ENCODE measurements around the gene NFATC1.

The NFATC1 gene

DNA sequence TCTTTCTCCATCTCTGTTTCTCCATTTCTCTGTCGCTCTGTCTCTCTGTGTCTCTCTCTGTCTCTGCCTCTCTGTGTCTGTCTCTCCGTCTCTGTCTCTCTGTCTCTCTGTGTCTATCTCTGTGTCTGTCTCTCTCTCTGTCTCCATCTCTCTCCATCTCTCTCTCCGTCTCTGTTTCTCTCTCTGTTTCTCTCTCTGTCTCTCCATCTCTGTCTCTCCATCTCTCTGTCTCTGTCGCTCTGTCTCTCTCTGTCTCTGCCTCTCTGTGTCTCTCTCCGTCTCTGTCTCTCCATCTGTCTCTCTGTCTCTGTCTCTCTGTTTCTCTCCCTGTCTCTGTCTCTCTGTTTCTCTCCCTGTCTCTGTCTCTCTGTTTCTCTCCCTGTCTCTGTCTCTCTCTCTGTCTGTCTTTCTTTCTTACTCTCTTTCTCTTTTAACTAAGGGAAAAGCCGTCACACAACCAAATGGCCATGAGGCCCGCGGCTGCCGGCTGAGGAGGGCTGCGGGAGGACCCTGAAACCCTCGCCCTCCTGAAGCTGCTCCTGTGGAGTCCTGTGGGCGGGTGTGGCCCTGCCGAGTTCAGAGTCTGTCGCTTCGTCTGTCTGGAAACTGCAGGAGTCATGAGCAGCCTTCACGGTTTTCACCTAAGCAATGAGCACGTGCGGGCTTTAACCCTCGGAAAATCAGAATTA lies 29.3 kb downstream of the NFATC1 start:
- DNase-seq = peak; percentile 49

DNA sequence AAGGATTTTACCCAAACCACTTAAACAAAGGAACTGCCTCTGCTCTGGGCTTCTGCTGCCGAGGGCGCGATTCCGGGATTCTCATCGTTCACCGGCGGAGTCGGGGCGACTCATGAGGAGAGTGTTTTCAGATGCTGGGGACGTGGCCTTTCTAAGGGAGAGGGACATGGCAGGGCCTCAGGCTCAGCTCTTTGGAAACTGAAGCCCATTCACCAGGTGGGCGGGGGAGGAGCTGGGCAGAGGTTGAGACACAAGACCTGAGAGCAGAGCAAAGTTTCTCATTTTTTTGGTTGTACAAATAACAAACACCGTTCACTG lies 29.8 kb downstream of the NFATC1 start:
- peak; percentile 49 for DNase-seq

DNA sequence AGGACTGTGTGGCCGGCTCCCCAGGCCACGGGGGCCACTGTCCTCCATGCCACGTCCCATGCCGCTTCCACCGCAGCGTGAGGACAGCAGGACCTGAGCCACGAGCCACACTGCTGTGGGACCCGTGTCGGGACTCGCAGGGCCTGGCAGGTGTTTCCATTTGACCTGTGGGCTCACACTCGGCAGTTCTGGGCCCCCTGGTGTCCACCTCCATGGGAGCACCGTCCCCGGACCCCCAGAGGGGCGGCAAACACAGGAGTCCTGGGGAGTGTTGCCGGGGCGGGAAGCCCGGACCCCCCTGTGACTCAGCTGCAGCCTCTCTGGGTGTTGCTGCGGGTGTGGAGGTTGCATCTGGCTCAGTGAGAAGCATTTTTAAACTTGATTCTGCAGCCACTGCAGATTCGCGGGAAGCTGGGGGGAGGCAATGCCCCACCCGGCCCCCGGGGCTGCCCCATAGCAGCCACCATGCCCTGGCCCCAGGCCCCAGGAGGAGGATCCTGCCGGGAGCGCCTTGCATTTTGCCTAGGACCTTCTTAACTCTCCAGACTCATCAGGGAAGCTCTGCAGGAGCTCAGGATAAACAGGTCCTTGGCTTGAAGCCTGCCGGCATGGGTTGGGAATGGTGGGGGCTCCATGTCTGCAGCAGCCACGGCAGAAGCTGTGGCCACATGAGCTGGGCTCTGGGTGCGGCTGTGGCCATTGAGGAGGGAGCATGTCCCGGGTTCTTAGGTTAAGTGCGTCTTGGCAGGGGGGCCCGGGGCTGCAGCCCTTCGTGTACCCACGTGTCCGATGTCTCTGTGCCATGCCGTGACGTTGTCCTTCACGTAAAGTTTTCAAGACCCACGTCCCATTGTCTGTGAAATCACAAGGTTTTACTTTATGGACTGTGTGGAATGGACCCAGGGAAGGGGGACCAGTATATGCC lies 30.9 kb downstream of the NFATC1 start:
- no peak for DNase-seq

DNA sequence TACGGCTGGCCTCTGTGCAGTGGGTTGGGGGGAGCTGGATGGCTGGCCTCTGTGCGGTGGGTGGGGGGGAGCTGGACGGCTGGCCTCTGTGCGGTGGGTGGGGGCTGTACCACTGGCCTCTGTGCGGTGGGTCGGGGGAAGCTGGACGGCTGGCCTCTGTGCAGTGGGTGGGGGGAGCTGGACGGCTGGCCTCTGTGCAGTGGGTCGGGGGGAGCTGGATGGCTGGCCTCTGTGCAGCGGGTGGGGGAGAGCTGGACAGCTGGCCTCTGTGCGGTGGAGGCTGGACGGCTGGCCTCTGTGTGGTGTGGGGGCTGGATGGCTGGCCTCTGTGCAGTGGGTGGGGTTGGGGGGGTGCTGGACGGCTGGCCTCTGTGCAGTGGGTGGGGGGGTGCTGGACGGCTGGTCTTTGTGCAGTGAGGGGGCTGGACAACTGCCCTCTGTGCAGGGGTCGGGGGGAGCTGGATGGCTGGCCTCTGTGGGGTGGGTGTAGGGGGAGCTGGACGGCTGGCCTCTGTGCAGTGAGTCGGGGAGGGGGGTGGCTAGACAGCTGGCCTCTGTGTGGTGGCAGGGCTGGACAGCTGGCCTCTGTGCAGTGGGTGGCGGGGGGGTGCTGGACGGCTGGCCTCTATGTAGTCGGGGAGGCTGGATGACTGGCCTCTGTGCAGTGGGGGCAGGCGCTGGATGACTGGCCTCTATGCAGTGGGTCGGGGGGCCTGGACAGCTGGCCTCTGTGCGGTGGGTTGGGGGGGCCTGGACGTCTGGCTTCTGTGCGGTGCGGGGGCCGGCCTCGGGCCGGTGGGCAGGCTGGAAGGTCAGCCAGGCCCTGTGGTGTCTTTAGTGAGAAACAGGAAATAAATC lies 31.9 kb downstream of the NFATC1 start:
- no peak for DNase-seq

DNA sequence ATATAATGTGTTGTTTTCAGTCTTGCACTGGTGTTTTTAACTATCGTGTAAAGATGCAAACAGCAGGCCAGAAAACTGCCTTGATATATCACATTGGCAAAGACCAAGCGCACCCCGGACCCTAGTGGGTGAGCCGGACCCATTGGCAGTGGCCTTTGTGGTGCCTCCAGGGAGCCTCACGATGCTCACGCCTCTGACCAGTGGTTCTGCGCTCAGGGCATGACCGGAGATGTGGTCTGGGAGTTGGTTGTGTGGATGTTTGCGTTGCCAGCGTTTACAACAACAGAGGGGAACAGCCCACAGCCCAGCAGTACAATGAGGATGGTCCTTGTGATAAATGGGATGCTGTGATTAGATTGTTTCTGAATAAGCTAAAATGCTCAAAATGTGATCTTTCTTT lies 32.6 kb downstream of the NFATC1 start:
- no peak for DNase-seq

DNA sequence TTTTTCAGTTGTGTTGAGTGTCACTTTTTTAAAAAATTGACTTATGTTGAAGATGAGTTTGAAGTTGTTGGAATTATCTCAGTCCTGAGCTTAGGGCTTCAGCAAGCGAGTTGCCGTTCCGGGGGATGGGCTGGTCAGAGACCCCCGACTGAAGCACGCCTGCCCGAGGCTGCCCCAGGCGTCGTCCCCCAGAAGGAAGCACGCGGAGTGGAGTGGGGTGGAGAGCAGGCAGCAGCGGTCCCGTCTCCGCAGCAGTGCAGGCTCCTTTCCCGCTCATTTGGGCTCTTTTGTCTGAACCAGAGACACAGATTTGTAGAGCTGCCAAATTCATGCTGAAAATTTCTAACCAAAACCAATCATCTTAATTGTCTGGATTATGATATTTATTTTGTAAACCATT lies 33.7 kb downstream of the NFATC1 start:
- no peak for DNase-seq

DNA sequence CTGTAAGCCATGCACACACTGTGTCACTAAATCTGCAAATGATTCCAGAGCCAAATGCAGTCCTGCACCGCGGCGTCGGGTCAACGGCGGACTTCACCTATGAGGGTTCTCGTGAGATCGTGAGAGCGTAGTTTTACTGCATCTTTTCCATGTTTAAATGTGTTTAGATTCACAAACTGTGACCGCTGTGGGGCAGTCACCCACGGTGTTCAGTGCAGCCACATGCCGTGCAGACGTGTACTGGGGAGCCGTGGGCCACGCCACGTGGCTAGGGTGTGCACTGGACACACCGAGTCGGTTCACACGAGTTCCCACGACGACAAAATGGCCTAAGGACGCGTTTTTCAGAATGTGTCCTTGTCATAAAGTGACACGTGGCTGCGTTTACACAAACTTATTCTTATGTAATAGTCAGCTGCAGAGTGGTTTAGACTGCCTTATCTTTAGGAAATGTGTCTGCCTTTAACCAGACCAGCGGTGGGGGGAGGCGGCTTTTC lies 34.1 kb downstream of the NFATC1 start:
- DNase-seq = no peak

DNA sequence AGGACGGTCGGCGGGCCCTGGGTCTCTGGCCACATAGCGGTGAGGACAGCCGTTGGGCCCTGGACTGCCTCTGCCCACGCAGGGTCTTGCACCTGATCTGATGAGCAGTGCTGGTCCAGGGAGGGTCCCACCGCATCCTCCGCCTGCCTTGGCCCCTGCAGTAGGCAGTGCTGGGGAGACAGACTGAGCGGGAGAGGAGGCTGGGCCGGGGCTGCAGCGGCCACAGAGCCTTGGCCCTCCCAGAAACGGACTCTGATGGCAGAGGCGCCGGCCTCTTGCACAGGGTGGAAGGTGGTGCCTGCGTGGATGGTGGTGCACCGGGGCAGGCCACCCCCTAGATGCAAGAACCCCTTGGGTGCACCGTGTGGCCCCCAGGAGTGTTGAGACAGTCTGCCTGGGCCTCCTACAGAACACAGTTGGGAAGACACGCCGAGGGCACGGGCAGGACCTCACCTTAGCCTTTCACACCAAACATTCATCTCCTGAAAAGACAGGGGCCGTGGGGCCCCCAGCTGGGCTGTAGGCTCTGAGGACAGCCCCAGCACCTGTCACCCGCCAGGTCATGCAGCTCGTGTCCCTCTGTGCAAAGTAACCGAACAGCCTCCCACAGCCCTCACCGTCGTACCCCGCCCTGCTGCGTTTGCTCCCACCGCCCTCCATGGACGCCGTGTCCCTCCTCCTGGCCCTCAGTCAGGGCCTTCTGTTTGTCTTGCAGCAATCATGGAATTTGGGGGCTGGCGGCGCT lies 36.8 kb downstream of the NFATC1 start:
- DNase-seq = no peak

DNA sequence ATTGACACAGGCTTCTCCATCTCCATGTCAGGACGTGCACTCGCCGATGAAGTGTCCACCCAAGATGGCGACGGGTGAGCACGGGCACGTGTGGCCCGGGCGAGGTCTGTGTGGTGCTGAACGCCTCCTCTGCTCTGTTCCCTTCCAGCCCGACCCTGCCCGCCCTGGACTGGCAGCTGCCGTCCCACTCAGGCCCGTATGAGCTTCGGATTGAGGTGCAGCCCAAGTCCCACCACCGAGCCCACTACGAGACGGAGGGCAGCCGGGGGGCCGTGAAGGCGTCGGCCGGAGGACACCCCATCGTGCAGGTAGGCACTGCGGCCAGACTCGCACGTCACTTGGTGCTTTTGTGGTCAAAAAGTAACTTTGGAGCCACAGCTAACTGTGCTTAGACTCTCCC lies 37.7 kb downstream of the NFATC1 start:
- DNase-seq = no peak

DNA sequence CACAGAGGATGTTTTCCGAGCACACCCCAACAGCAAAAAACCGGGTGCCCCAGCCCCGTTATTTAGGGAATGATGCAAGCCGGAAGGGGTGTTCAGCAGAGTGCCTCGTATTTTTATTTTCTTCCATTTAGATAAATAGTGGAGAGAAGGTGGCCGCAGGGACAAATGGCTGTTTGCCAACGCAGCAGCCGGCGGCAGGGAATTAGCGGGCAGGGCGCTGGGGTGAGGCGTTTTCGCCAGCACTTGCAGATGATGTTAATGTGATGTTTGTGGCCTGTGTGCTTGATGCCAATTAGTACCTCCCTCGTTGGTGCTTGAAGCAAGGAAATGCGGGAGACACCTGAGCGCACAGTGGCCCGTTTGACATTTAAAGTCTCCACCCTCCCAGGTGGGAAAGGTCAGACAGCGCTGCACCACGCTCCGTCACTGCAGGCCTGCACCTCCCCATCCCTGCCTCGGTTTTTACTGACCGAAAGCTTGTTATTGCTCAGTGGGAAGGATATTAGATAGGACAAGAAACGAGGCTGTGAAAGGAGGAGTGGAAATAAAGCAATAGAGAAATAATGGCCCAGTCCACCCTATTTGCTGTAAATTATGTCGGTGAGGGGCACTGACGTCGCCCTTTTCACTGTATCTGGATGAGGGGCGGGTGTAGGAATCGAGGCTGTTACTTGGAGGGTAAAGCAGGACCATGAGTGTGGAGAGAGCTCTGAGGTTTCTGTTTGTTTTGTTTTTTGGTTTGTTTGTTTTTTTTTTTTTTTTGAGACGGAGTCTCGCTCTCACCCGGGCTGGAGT lies 39.1 kb downstream of the NFATC1 start:
- DNase-seq = no peak

DNA sequence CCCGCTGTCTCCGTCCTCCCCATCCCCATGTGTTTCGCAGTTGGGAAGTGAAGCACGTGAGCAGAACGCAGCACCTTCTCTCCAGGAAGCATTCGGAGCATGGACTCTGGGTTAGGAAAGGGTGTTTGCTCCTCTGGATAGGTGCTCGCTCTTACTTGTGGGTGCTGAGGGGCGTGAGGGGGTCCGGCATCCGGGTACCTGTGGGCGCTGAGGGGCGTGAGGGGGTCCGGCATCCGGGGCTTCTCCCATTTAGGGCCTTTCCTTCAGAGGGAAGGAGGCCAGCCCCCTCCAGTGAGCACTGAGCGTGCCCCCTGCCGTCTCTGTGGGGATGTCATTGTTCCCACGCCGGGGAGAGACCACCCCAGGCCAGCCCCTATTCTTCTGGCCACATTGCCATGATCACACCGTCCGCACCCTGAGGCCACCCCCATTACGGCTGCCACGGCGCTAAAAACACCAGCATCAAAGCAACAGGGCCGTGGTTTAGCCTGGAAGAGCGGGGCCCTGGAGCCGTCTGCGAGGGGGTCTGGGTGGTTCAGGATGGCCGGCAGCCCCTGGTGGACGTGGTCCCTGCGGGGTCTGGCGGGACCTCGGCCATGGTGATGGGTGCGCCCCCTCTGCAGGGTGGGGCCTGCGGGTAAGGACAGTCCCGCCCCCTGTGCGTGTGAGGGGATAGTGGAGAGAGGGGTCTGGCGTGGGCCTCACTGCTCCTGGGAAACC lies 41.0 kb downstream of the NFATC1 start:
- DNase-seq = no peak

DNA sequence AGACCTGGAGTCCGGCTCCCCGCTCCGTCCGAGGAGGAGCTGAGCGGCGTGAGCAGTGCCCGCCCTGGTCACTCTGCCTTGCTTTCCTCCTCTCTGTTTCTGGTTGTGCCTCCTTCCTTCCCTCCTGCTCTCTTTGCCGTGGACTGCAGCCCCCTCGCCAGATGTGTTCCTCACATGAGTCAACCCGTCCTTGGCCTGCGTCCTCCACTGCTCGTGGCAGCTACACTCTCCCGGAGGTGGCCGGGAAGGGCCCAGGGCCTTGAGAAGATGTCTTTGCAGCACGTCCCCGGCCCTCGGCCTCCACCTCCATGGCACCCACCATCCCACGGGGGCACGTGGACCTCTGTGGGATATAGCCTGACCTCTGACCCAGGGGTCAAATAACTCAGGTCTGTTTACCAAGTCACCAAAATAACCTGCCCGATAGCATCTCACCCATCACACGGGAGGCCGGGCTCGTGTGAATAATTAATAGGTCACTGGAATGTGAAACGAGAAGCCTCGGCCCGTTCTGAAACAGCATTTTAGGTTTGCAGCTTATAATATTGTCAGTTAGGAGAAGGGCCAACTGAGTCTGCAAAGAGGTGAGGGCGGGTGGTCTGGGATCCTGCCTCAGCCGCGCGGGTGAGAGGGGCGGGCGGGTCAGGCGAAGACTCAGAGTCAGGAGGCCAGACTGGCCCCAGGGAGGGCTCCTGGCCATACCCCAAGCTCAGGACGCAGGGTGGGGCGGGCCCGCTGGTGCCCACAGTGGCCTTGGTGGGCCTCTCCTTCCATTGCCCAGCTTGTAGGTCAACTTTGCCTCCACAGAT lies 42.6 kb downstream of the NFATC1 start:
- DNase-seq = no peak

DNA sequence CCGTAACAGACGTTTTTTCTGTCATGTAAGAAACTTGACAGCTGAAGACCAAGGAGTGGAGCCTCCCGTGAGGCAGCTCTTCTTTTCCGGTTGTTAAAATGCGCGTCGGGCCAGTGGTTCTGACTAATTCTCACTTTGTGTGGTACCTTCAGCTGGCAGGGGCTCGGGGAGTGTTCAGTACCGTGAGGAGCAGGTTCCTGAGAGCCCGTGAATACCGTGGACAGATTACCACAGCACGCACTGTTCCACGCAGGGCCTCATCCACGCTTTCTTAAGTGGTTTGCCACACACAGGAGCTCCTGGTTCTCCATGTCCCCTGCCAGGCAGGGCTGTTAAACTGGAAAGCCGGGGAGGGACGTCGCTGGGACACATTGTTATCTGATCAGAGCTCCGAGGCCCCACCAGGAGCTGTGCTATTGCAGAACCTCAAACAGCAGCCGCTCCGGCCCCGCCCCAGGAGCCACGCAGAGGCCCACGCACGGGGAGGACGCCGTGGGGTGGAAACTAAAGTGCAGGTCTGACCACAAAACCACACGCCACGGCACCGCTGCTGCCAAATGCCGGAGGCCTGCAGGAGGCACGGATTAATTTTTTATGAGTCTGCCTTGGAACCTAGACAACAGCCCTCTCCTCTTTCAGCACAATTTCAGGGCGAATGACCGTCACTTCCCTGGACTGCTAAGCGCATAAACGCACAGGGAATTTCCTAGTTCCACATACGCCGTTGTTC lies 43.3 kb downstream of the NFATC1 start:
- no peak for DNase-seq

DNA sequence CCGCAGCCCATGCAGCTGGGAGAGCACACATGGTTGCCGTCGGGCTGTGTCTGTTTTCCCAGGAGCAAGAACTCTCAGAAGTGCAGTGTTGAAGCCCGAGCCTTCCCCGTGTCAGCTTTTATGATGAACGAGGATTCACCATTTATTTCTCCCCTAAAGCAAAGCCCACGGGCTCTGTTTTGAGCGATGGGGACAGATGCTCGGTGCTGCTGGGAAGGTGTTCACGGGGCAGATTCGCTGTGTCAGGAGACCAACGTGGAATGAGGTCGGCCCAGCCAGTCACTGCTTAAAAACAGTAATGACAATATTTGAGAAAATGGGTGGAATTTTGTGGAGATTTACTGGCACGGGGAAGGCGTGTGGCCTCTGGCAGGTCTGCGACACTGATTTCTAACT lies 43.9 kb downstream of the NFATC1 start:
- DNase-seq = no peak

DNA sequence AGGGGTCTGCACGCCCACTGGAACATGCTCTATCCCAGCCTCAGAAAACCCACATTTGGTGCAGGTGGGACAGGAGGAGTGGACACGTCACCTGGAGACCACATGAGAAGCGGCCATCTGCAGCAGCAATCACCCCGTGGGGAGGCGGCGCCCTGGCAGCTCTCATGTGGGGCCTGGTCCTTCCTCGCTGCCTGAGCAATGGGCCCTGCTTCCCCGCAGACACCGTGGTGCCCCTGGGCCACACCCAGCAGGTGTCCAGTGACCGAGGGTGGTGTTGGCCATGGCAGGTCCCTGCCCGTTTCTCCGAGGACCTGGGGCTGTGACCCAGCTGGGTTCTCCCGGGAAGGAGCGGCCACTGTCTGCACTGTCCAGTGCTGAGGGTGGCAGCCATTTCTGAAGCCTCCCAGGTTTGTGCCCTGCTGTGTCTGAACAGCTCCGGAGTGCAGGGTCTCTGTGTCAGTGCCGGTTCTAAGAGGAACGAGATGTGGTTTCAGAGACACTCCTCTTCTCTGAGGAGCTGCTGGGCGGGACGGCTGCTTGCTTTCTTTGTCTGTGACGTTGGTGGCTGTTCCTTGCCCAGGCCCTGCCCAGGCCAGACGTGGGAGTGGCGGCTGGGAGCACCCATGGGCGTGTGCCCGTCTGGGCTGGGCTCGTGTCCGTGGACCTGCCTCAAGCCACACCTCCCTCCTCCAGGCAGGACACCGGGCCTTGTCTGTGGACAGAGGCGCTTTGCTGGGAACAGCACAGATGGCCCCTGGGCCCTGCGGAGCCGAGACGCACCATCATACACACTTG lies 44.8 kb downstream of the NFATC1 start:
- DNase-seq = no peak

DNA sequence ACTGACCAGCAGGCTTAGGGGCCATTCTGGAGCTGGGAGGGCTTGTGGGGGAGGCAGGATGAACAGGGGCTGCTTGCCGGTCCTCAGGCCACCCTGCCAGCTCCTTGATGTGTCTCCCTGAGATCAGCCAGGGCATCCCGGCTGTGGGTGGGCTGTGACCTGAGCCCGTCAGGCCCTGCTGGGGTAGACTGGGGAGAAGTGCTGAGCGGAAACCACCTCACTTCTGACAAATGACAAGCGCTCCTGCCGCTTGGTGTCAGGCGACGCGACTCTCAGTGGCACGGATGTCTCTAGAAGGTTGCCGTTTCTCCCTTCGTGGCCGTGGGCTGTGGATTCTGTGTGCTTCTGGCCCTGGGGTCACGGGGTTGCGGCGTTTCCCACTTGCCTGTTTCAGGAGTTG lies 45.7 kb downstream of the NFATC1 start:
- DNase-seq = no peak

DNA sequence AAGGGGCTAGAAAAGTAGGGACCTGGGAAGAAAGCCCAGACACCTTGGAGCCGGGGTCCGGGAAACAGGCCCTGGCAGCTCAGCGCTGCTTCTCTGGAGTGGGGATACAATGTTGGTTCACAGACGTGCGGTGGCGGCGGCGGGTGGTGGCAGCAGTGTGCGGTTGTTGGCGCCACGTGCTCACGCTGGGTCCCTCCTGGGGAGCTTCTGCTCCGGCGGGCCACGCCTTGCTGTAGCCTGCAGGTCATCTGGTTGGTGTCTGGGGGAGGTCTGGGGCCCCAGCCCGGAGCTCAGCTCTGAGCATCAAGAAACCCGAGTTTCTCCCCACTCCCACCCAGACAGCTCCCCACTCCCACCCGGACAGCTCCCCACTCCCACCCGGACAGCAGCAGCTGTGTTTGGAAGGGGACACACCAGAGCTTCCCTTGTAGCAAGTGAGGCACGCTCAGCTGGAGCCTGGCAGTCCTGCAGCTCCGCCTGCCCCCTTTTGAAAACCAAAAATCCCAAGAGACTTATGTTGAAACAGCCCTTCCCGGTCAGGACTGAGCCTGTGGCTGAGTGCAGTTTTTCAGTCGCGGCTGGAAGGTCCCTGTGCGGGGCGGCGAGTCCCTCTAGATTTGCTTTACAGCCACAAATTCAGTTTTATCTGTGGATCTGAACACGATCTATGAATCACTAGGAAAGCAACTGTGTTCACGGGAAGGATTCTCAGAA lies 46.9 kb downstream of the NFATC1 start:
- no peak for DNase-seq

DNA sequence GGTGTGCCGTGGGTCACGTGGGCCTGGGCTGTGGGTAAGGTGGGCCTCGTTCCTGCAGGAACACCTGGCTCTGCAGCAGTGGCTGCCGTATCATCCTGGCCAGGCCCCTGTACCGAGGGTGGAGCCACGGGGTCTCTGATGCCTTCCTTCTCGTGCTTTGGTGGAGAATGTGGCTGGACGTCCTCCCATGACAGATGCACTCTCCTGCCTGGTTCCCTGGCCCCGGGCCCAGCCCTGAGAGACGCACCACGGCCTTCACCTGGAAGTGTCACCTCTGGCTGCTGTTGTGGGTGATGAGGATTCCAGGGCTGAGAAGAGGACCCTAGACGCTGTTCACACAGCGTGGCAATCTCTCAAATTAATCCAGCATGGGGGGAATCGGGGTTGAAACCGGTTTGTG lies 49.5 kb downstream of the NFATC1 start:
- DNase-seq = no peak
